H9 (cell line): ENCODE measurements around the gene F8. TPM values are rescaled to one million over a fixed set of nuclear protein-coding genes. Genes with fewer than 3 reads are reported as not detected.

Experiments
- DNase-seq: peaks from one replicate; pipeline ENCODE4 v3.0.0-alpha.2; 2017
- H2AFZ ChIP-seq: one replicate; pipeline ENCODE4 v1.6.1; 2013; ENCODE audit warnings: mild to moderate bottlenecking, low read length, control low read depth, moderate library complexity
- H2AK5ac ChIP-seq: 2 replicates; pipeline ENCODE4 v1.6.1; 2013; ENCODE audit warnings: low read length, control low read depth, mixed read lengths; ENCODE audit not compliant: insufficient read length
- H2BK120ac ChIP-seq: one replicate; pipeline ENCODE4 v1.6.1; 2013; ENCODE audit warnings: low read depth, mild to moderate bottlenecking, low read length, control low read depth, inconsistent platforms; ENCODE audit not compliant: poor library complexity, severe bottlenecking
- H2BK12ac ChIP-seq: 2 replicates; pipeline ENCODE4 v1.6.1; 2013; ENCODE audit warnings: low read length, control low read depth, mixed read lengths, low read depth; ENCODE audit not compliant: insufficient read length
- H2BK15ac ChIP-seq: 2 replicates; pipeline ENCODE4 v1.6.1; 2013; ENCODE audit warnings: low read depth, low read length, control low read depth
- H2BK20ac ChIP-seq: one replicate; pipeline ENCODE4 v1.6.1; 2013; ENCODE audit warnings: low read depth, mild to moderate bottlenecking, low read length, control low read depth, inconsistent platforms; ENCODE audit not compliant: poor library complexity, severe bottlenecking
- H2BK5ac ChIP-seq: 2 replicates; pipeline ENCODE4 v1.6.1; 2013; ENCODE audit warnings: low read length, control low read depth, mixed read lengths; ENCODE audit not compliant: insufficient read length
- H3K14ac ChIP-seq: 2 replicates; pipeline ENCODE4 v1.6.1; 2013; ENCODE audit warnings: low read length, control low read depth; ENCODE audit not compliant: insufficient read depth
- H3K18ac ChIP-seq: 2 replicates; pipeline ENCODE4 v1.6.1; 2013; ENCODE audit warnings: low read depth, mild to moderate bottlenecking, mixed read lengths, low read length, control low read depth; ENCODE audit not compliant: insufficient read length
- H3K23ac ChIP-seq: 2 replicates; pipeline ENCODE4 v1.6.1; 2013; ENCODE audit warnings: low read length, control low read depth, mixed read lengths, low read depth; ENCODE audit not compliant: insufficient read length
- H3K23me2 ChIP-seq: 2 replicates; pipeline ENCODE4 v1.6.1; 2013; ENCODE audit warnings: low read depth, mild to moderate bottlenecking, mixed read lengths, low read length, control low read depth; ENCODE audit not compliant: insufficient read length, poor library complexity, severe bottlenecking
- H3K27ac ChIP-seq: 2 replicates; pipeline ENCODE4 v1.5.1; 2013; ENCODE audit warnings: low read length, control low read depth, mixed read lengths, low read depth; ENCODE audit not compliant: insufficient read length
- H3K27me3 ChIP-seq: 2 replicates; pipeline ENCODE4 v1.6.1; 2013; ENCODE audit warnings: low read length, control low read depth, inconsistent platforms; ENCODE audit not compliant: insufficient read depth
- H3K4ac ChIP-seq: 2 replicates; pipeline ENCODE4 v1.6.1; 2013; ENCODE audit warnings: low read depth, mild to moderate bottlenecking, control low read depth, inconsistent platforms, low read length, moderate library complexity
- H3K4me1 ChIP-seq: 2 replicates; pipeline ENCODE4 v1.6.1; 2013; ENCODE audit warnings: low read length, control low read depth, inconsistent platforms; ENCODE audit not compliant: insufficient read depth
- H3K4me2 ChIP-seq: 2 replicates; pipeline ENCODE4 v1.6.1; 2013; ENCODE audit warnings: low read length, control low read depth, mixed read lengths; ENCODE audit not compliant: insufficient read length, insufficient read depth
- H3K56ac ChIP-seq: 2 replicates; pipeline ENCODE4 v1.6.1; 2013; ENCODE audit warnings: low read depth, mild to moderate bottlenecking, mixed read lengths, low read length, control low read depth; ENCODE audit not compliant: insufficient read length
- H3K79me1 ChIP-seq: 2 replicates; pipeline ENCODE4 v1.6.1; 2013; ENCODE audit warnings: low read depth, mild to moderate bottlenecking, moderate library complexity, low read length, control low read depth, inconsistent platforms; ENCODE audit not compliant: insufficient read depth, poor library complexity, severe bottlenecking
- H3K79me2 ChIP-seq: 2 replicates; pipeline ENCODE4 v1.6.1; 2013; ENCODE audit warnings: low read length, control low read depth, inconsistent platforms; ENCODE audit not compliant: insufficient read depth
- H3K9ac ChIP-seq: 2 replicates; pipeline ENCODE4 v1.6.1; 2013; ENCODE audit warnings: low read length, control low read depth, mixed read lengths; ENCODE audit not compliant: insufficient read length; ENCODE audit errors: extremely low read depth
- H3K9me3 ChIP-seq: one replicate; pipeline ENCODE4 v1.6.1; 2013; ENCODE audit warnings: low read depth, low read length, inconsistent platforms; ENCODE audit not compliant: control insufficient read depth
- H3T11ph ChIP-seq: one replicate; pipeline ENCODE4 v1.6.1; 2013; ENCODE audit warnings: mild to moderate bottlenecking, low read length, control low read depth, inconsistent platforms
- H4K20me1 ChIP-seq: one replicate; pipeline ENCODE4 v1.6.1; 2013; ENCODE audit not compliant: control insufficient read depth, insufficient read length, insufficient read depth
- H4K5ac ChIP-seq: 2 replicates; pipeline ENCODE4 v1.6.1; 2013; ENCODE audit warnings: low read depth, mild to moderate bottlenecking, mixed read lengths, low read length, control low read depth; ENCODE audit not compliant: insufficient read length
- H4K8ac ChIP-seq: replicated peaks from 2 replicates; pipeline ENCODE4 v1.6.1; 2013; ENCODE audit warnings: low read length, control low read depth, mixed read lengths, low read depth; ENCODE audit not compliant: insufficient read length
- H4K91ac ChIP-seq: 2 replicates; pipeline ENCODE4 v1.6.1; 2013; ENCODE audit warnings: low read depth, mild to moderate bottlenecking, moderate library complexity, mixed read lengths, low read length, control low read depth; ENCODE audit not compliant: insufficient read length
- H3K27ac Mint-ChIP-seq, 3 experiments: 2 replicates in 2 of 3; 3 replicates in 1 of 3; pipeline ENCODE4 v1.8.0; 2020 to 2021; ENCODE audit warnings: mixed read lengths in 3 of 3, mild to moderate bottlenecking in 1 of 3, moderate library complexity in 1 of 3
- H3K27me3 Mint-ChIP-seq: 2 replicates; pipeline ENCODE4 v1.8.0; 2021; ENCODE audit warnings: low read depth, mild to moderate bottlenecking, moderate library complexity, mixed read lengths
- H3K36me3 Mint-ChIP-seq, 3 experiments: 2 replicates in 2 of 3; 3 replicates in 1 of 3; pipeline ENCODE4 v1.8.0; 2020 to 2021; ENCODE audit warnings: low read depth in 3 of 3, mixed read lengths in 3 of 3; ENCODE audit not compliant: insufficient read depth in 1 of 3
- H3K4me1 Mint-ChIP-seq, 2 experiments: 2 replicates each; pipeline ENCODE4 v1.8.0; 2020; ENCODE audit warnings: mixed read lengths in 2 of 2
- H3K4me3 Mint-ChIP-seq, 2 experiments: 2 replicates in 1 of 2; 3 replicates in 1 of 2; pipeline ENCODE4 v1.8.0; 2020 to 2021; ENCODE audit warnings: mild to moderate bottlenecking in 2 of 2, mixed read lengths in 2 of 2, moderate library complexity in 1 of 2
- H3K9me3 Mint-ChIP-seq, 2 experiments: 2 replicates in 1 of 2; 3 replicates in 1 of 2; pipeline ENCODE4 v1.8.0; 2020; ENCODE audit warnings: mild to moderate bottlenecking in 2 of 2, mixed read lengths in 2 of 2, moderate library complexity in 1 of 2
- CTCF ChIP-seq: fragments of 200-600 bp; sonication (generic); conservative IDR thresholded peaks from 3 replicates; pipeline ENCODE4 v1.8.0; 2021; ENCODE audit warnings: antibody characterized with exemption, mild to moderate bottlenecking
- WGBS: extraction: QIAGEN DNeasy Blood & Tissue Kit; methylation state at CpG from one replicate; pipeline ENCODE4 v1.1.7; 2013; ENCODE audit warnings: missing lambda C conversion rate, low lambda C conversion rate, mixed read lengths; ENCODE audit not compliant: insufficient read length; ENCODE audit errors: extremely low coverage; 5-methylcytosine and 5-hydroxymethylcytosine counted together
- total RNA-seq: library from RNA; stranded (reverse); gene quantifications from 2 replicates; pipeline ENCODE4 v1.2.1, GENCODE V29; 2021

The F8 gene
- total RNA-seq, 1 experiment from 2014 or later, result 3.1 TPM

GRCh38 chrX:154799556-154800348 is 222.8 kb downstream of the F8 start:
- Histone ChIP-seq H3T11ph (no peak overlapping the region), H4K91ac (no peak overlapping the region), H3K18ac (no peak overlapping the region), H2AFZ (no peak overlapping the region), H3K79me2 (no peaks in the 10 kb centered on the region), H3K9me3 (peaks cover 30% of the 10 kb centered on the region), H3K4ac (no peak overlapping the region), H4K8ac (no peak overlapping the region), H4K5ac (no peak overlapping the region), H3K14ac (no peak overlapping the region), H3K4me2 (no peak overlapping the region), H3K23me2 (no peaks in the 10 kb centered on the region), H2BK5ac (no peak overlapping the region), H3K4me1 (no peaks in the 10 kb centered on the region; the same call in 1 of the 2 replicates), H3K9ac (no peak overlapping the region), H3K79me1 (no peaks in the 10 kb centered on the region), H3K27ac (no peak overlapping the region), H3K27me3 (peaks cover 5% of the 10 kb centered on the region; the same call in 1 of the 2 replicates), H3K23ac (no peak overlapping the region), H4K20me1 (no peaks in the 10 kb centered on the region), H2AK5ac (no peak overlapping the region), H2BK20ac (no peak overlapping the region), H2BK120ac (no peak overlapping the region), H3K56ac (no peak overlapping the region), H2BK15ac (no peak overlapping the region), H2BK12ac (no peak overlapping the region)
- DNase-seq, result no peak
- WGBS, result no CpG with 5 or more reads among the region's 9 CpGs
- Mint-ChIP-seq H3K9me3 (peaks cover 71 to 72% of the 10 kb centered on the region in 2 experiments), H3K4me3 (0 out of 5 replicates have a peak overlapping the region, but pooled peaks of 1 of the 2 experiments have one; percentile 22), H3K27ac (no peak overlapping the region), H3K27me3 (peaks cover 27% of the 10 kb centered on the region), H3K4me1 (peaks cover 17 to 31% of the 10 kb centered on the region in 2 experiments), H3K36me3 (peaks cover 0 to 3% (median 0%) of the 10 kb centered on the region in 3 experiments; a peak in 5 of 7 replicates)
- no peak for TF ChIP-seq CTCF
